T47D (cell line): Measurements from ENCODE around the gene UBD.

ENCODE experiments used
- DNase-seq, 2 experiments: peaks; one replicate each; pipeline versions ENCODE4 v3.0.0 to v3.0.0-alpha.2; 2011 to 2012; ENCODE audit warnings: low read depth in 1 of 2, low spot score in 1 of 2
- JUND ChIP-seq: IDR thresholded peaks from 2 replicates; pipeline ENCODE4 v1.6.1; 2012; ENCODE audit warnings: low read depth
- in situ Hi-C: cut with HindIII; loops from 2 replicates; pipeline ENCODE4 v1.10.0; 2016; ENCODE audit warnings: low sequenced_read_pairs, low pct_unique_long_range_greater_than_20kb

The UBD gene

DNA sequence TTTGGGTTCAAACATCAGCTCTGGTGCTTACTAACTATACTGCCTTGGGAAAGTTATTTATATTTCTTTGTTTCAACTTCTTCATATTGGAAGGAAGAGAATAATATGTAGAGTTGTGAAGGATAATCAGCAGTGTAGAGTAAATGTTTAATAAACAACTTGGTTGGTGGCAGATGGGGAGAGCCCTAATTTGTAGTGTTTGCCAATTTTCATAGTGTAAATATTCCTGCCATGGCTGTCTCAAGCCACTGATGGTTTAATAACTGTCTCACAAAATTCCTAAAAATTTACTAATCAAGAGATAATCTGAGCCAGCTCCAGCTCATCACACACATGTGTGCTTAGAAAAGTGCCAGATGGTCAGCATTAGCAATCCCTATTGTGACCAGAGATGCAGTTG lies 25.3 kb upstream of the UBD start, which contains the start of gene OR2H2:
OR2H2 (plus strand) TSS at position 301 of the 400 bp plus-strand sequence. CDS start 2,824 bp downstream, outside the sequence.
- in situ Hi-C loops, result no loop called here
- no peak for DNase-seq
- no peak for TF ChIP-seq JUND

DNA sequence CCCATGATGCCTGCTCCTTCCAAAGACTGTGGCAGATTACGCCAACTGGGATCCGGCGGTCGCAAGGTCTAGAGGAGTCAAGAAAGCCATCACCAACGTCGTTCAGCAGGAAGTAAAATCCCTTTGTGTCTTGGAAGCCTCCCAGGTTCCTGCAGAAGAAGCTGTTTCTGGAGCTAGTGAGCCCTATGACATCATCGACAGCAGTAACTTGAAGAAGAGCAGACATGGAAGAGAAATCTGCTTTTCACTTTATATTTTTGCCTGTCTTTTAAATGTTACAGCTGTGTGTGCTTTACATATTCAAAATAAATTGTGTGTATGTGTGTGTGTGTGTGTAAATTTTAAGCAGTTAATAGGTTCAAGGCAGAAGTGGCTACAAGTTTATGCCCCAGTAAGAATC lies 18.0 kb upstream of the UBD start:
- DNase-seq, result no peak
- in situ Hi-C loops, result no loop called here
- TF ChIP-seq JUND, result no peak

- no peak for DNase-seq
- in situ Hi-C loops, result no loop called here
- no peak for TF ChIP-seq JUND
Observed at GRCh38 chr6:29576056-29576455, 16.5 kb upstream of the UBD start.

- in situ Hi-C loops, result no loop called here
- no peak for TF ChIP-seq JUND
- no peak for DNase-seq
Observed at GRCh38 chr6:29567991-29568390, 8.5 kb upstream of the UBD start.

DNA sequence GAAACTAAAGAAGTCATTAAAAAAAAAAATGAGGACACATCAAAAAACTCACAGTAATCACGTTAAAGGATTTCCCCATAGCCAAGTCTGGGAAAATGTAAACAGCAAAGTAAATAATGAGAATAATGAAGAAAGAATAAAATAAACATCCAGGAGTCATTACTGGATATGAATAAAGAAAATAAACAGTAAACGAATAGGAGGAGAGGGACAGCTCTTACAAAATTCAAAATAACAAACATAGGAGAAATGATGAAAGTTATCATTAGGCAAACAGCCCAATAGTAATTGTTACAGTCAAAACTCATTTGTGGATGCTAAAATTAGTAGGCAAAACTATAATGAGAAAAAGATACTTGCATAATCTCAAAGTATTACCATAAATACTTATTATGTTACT lies 8.0 kb upstream of the UBD start:
- no peak for TF ChIP-seq JUND
- no peak for DNase-seq
- in situ Hi-C loops, result no loop called here

- in situ Hi-C loops, result no loop called here
- DNase-seq, result no peak
- no peak for TF ChIP-seq JUND
Observed at GRCh38 chr6:29566856-29567255, 7.3 kb upstream of the UBD start.

- TF ChIP-seq JUND, result no peak
- in situ Hi-C loops, result no loop called here
- DNase-seq, result peak; percentile 12 to 26
Observed at GRCh38 chr6:29564875-29565274, 5.3 kb upstream of the UBD start.

GRCh38 chr6:29563435-29563965 lies 4.0 kb upstream of the UBD start:
- no peak for DNase-seq
- no peak for TF ChIP-seq JUND
- in situ Hi-C loops, result no loop called here

GRCh38 chr6:29561606-29562181 lies 2.2 kb upstream of the UBD start:
- in situ Hi-C loops, result no loop called here
- no peak for TF ChIP-seq JUND
- no peak for DNase-seq

GRCh38 chr6:29561091-29561490 lies 1.6 kb upstream of the UBD start:
- TF ChIP-seq JUND, result no peak

DNA sequence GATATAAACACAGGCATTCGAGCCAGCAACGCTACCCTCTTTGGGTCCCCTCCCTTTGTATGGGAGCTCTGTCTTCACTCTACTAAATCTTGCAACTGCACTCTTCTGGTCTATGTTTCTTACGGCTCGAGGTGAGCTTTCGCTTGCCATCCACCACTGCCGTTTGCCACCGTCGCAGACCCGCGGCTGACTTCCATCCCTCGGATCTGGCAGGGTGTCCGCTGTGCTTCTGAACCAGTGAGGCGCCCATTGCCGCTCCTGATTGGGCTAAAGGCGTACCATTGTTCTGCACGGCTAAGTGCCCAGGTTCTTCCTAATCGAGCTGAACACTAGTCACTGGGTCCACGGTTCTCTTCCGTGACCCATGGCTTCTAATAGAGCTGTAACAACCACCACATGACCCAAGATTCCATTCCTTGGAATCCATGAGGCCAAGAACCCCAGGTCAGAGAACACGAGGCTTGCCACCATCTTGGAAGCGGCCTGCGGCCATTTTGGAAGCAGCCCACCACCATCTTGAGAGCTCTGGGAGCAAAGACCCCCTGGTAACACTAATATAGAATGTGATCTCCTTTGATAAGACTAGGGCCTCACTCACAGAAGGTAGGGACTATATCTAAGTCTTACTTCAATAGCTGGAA lies 973 bp downstream of the UBD start:
- in situ Hi-C loops, result no loop called here
- TF ChIP-seq JUND, result no peak
- no peak for DNase-seq

More at GRCh38 chr6:29561091-29561490, 1.6 kb upstream of the UBD start:
- DNase-seq, result no peak
- in situ Hi-C loops, result no loop called here

DNA sequence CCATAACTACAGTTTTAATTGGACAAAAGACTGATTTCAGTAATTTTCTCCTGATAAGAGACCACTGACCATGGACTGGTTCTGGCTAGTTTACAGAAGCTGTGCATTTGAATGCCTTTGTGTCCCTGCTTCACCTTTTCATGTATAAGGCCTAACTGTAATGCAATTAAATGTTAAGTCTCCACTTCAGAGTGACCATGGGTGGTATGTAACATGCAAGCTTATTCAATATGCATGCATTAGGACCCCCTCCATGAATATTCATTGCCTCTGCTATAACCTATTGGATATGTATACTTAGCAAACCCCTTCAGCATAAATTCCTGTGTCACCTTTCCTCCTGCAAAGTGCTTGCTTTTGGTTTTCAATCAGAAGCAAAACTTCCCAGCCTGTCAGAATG lies 2.2 kb downstream of the UBD start:
- no peak for DNase-seq

GRCh38 chr6:29554764-29555163 lies 4.8 kb downstream of the UBD start:
- DNase-seq, result no peak
- TF ChIP-seq JUND, result no peak
- in situ Hi-C loops, result no loop called here

More for the DNA sequence above, 2.2 kb downstream of the UBD start:
- in situ Hi-C loops, result no loop called here
- TF ChIP-seq JUND, result no peak
